Measurements from ENCODE around the gene TBC1D9B.

- TF ChIP-seq, protein P1, sequence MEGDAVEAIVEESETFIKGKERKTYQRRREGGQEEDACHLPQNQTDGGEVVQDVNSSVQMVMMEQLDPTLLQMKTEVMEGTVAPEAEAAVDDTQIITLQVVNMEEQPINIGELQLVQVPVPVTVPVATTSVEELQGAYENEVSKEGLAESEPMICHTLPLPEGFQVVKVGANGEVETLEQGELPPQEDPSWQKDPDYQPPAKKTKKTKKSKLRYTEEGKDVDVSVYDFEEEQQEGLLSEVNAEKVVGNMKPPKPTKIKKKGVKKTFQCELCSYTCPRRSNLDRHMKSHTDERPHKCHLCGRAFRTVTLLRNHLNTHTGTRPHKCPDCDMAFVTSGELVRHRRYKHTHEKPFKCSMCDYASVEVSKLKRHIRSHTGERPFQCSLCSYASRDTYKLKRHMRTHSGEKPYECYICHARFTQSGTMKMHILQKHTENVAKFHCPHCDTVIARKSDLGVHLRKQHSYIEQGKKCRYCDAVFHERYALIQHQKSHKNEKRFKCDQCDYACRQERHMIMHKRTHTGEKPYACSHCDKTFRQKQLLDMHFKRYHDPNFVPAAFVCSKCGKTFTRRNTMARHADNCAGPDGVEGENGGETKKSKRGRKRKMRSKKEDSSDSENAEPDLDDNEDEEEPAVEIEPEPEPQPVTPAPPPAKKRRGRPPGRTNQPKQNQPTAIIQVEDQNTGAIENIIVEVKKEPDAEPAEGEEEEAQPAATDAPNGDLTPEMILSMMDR (conservative IDR thresholded peaks at IDR 0.05) = no peak
- TF ChIP-seq ZFX (IDR thresholded peaks at IDR 0.05) = no peak
These were observed 2.5 kb downstream of the TBC1D9B start for GRCh38 chr5:179905161-179905560.

Data from C4-2B (cell line).